ENCODE data around the gene ZNF823.

- no peak for TF ChIP-seq CTCF (IDR thresholded peaks at IDR 0.05; ENCODE audit: poor library complexity)
- TF ChIP-seq EZH2 (IDR thresholded peaks at IDR 0.05; ENCODE audit: borderline replicate concordance): no peak
Measured at GRCh38 chr19:11756965-11757364, 18.2 kb upstream of the ZNF823 start.

Measured in hepatocyte (in vitro differentiated cells).